HG02852 (cell line): ENCODE data around the gene DDX20.
"Not testable (repeated sequence)": the region's sequence is repeated elsewhere in the genome, so short reads cannot be mapped to it uniquely, and the experiment has no call there.

Experiments
- ATAC-seq: cut with Tn5 transposase; IDR thresholded peaks from one replicate; pipeline ENCODE4 v1.9.1; 2021; ENCODE audit warnings: mild to moderate bottlenecking, moderate library complexity; ENCODE audit not compliant: unreplicated experiment

The DDX20 gene

GRCh38 chr1:111786669-111787207, 31.0 kb downstream of the DDX20 start:
- ATAC-seq, result no peak

DNA sequence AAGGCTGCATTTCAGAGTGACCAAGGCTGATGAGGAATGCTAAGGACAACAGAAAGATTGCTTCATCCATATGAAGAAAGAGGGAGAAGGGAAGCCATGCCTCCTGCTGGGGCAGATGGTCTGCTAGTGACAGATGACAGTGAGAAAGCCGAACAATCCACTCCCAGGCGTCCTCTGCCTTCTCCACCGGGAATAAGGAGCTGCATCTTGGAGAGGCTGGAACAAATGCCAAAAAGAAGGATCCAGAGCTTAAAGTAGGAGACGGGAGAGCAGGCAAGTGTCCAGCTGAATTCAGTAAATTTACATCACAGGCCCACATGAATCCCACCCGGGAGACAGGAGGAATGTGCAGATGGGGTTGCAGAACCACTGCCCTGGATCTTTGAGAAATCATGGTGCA, 33.4 kb downstream of the DDX20 start:
- no peak for ATAC-seq

GRCh38 chr1:111789666-111790316, 34.1 kb downstream of the DDX20 start:
- ATAC-seq, result no peak

DNA sequence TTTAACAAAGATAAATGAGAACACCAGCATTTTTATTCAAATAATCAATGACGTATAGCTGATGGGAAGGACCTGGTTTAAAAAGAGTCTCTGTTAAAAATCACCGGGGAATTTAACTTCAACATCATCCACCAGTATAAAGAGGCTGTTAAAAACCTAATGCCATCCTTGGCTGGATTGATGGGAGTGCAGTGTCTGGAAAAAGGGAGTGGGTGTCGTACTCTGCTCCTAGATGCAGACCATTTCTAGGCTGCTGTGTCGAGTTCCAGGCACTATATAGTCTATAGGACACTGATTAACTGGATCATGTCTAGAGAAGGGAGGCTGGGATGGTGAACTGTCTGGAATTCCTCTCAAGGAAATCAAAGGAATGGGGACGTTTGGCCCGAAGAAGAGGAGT, 36.1 kb downstream of the DDX20 start:
- ATAC-seq, result no peak

DNA sequence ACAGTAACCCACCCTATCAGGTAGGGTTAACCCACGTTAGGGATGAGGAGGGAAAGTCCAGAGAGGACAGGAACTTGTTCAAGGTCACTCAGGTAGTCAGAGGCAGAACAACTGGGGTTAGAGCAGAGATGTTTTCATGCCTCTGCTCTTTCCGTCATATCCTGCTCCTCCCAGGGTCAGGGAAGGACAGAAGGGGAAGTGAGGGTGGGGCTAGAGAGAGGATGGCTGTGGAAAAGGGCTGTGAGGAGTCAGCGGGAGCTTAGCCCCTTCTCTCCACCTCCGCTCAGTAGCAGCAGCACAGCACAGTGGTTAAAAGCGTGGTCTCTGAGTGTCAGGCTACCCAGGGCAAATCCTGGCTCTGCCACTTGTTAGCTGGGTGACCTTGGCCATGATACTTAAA, 36.5 kb downstream of the DDX20 start:
- no peak for ATAC-seq

DNA sequence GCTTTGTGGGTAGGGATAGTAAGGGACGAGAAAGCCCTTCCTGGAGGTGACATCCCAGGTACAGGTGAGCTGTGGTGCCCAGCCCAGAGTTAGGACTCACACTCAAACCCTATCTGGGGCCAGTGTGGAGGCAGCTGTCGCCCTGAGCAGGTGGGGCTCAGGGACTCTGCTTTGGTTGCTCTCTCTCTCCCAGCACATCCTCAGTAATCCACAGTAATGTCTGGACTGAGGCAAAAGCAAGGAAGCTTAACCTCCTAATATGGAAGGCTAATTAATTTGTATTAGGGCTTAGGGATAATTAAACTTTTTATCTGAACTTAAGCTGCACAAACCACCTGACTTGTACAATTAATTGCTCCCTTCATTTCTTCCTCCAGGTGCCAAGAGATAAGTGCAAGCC, 38.2 kb downstream of the DDX20 start:
- ATAC-seq, result no peak

DNA sequence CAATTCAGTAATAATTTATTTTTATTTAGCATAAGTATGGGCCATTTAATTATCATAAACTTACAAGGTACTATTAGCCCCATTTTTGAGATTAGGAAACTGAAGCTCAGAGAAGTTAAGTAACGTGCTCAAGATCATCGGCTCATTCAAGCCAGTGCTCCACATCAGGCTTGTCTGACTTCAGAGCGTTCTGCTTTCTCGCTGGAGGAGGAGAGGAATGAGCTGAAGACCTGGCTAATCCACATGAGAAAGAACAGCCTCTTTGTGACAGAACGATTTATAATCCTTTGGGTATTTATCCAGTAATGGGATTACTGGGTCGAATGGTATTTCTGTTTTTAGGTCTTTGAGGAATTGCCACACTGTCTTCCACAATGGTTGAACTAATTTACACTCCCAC, 39.7 kb downstream of the DDX20 start:
- no peak for ATAC-seq

- ATAC-seq, result no peak
Observed at GRCh38 chr1:111798580-111798979, 42.9 kb downstream of the DDX20 start.

GRCh38 chr1:111799722-111800121, 44.0 kb downstream of the DDX20 start:
- not testable (repeated sequence) for ATAC-seq

- no peak for ATAC-seq
Observed at GRCh38 chr1:111801071-111801850, 45.6 kb downstream of the DDX20 start.

DNA sequence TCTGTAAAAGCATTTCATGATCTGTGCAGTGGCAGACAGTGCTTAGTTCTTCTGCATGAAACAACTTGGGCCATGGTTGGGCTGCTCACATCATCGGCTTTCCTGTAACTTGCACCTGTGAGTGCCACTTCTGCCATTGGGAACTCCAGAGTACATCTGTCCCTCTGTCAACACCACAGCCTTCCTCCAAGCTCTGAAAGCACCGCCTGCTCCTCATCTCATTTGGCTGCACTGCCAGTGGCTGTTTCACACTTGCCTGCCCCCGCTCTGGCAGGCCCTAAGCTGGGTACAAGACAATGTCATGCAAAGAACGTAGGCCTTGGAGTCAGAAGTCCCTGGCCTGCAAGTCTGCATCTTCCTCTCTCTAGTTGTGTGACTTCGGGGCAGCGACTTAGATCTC, 46.4 kb downstream of the DDX20 start:
- ATAC-seq, result no peak

DNA sequence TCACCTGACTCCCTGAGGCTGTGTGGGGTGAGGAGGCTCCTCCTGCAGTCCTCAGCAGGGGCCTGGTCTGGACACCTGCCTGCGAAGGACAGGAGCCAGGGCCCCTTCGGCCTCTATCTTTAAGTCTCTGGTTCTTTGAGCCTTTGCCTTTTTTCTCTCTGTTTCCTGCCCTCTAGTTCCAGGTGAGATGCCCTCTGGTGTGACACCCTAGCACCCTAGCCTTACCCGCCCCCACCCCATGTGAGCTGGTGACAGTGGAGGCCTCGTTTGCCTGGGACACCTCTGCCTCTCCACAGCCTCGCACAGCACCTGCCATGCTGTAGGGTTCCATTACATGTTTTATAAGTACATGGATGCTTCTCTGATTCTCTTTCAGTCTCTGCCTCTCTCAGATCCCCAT, 47.3 kb downstream of the DDX20 start:
- ATAC-seq, result no peak

- ATAC-seq, result no peak
Observed at GRCh38 chr1:111803951-111804350, 48.2 kb downstream of the DDX20 start.

DNA sequence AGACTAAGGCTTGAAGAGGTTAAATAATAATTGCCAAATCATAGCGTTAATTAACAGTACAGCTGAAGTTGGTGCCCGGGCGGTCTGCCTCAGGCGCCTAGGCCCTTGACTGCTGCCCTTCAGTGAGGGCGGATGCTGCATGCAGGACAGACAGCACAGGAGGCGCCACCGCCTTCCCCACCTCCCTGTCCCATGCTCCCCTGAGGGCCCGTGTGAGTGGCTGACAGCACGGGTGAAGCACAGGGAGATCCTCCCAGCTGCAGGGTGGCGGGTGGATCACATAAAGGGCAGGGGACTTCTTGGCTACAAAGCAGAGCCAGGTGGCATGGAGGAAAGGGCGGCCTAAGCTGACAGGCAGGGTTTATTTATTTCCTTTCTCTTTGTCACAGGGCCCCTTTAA, 49.1 kb downstream of the DDX20 start:
- no peak for ATAC-seq

DNA sequence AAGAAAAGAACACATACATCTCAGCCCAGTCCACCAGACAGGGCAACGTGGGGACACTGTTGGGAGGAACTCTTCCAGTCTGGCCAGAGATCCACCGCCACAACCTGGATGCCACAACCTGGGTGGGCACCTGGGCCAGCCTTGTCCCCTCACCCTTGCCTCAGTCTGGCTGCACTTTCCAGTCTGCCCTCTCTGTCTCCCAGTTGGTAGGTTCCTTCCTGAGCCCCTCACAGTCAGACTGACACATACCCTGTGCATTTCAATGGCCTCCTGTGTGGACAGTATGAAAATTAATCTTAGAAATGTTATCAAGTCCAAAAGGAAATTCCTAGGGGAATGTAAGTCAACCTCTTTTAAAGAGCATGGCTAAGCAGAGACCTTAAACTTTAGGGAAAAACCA, 49.5 kb downstream of the DDX20 start:
- ATAC-seq, result no peak

- no peak for ATAC-seq
Observed at GRCh38 chr1:111811891-111812290, 56.2 kb downstream of the DDX20 start.

GRCh38 chr1:111812306-111812705, 56.6 kb downstream of the DDX20 start:
- ATAC-seq, result no peak

- ATAC-seq, result no peak
Observed at GRCh38 chr1:111813440-111814304, 58.0 kb downstream of the DDX20 start.

DNA sequence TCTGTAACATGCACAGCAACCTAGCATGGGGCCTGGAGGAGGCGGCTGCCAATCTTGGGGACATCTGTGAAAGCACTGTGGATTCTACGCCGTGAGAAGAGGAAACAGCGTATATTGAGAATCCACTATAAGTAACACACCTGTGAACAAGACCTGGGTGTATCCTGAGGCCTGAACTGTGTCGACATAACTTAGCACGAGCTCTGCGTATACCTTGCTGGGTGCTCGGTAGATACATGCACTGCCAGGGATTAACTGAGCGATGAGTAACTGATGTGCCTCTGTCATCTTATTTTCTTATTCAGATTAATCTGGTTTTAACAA, 58.6 kb downstream of the DDX20 start:
- no peak for ATAC-seq

GRCh38 chr1:111814642-111815041, 58.9 kb downstream of the DDX20 start:
- ATAC-seq, result no peak
